NCI-H2029 (cell line): ENCODE results near the gene GRK3.
"Not testable (repeated sequence)": the region's sequence is repeated elsewhere in the genome, so short reads cannot be mapped to it uniquely, and the experiment has no call there.

Experiments
- DNase-seq: peaks from one replicate; lab custom pipeline; 2025; lab: John Stamatoyannopoulos, UW

Gene GRK3

GRCh38 chr22:25551396-25551795, 13.1 kb upstream of the GRK3 start:
- no peak for DNase-seq

- not testable (repeated sequence) for DNase-seq
Observed at GRCh38 chr22:25552405-25552804, 12.1 kb upstream of the GRK3 start.

GRCh38 chr22:25553131-25553530, 11.3 kb upstream of the GRK3 start:
- no peak for DNase-seq

GRCh38 chr22:25554238-25554671, 10.2 kb upstream of the GRK3 start:
- DNase-seq: no peak

- no peak for DNase-seq
Observed at GRCh38 chr22:25554689-25555088, 9.8 kb upstream of the GRK3 start.

GRCh38 chr22:25555586-25555985, 8.9 kb upstream of the GRK3 start:
- no peak for DNase-seq

GRCh38 chr22:25557218-25557617, 7.3 kb upstream of the GRK3 start:
- DNase-seq: no peak

- no peak for DNase-seq
Observed at GRCh38 chr22:25558341-25558740, 6.1 kb upstream of the GRK3 start.

GRCh38 chr22:25559910-25560309, 4.6 kb upstream of the GRK3 start:
- not testable (repeated sequence) for DNase-seq

GRCh38 chr22:25561182-25561581, 3.3 kb upstream of the GRK3 start:
- DNase-seq: not testable (repeated sequence)

GRCh38 chr22:25561927-25562326, 2.5 kb upstream of the GRK3 start:
- DNase-seq: not testable (repeated sequence)

- not testable (repeated sequence) for DNase-seq
Observed at GRCh38 chr22:25562966-25563760, 1.3 kb upstream of the GRK3 start.

GRCh38 chr22:25563761-25564319, 635 bp upstream of the GRK3 start:
- DNase-seq: no peak

- no peak for DNase-seq
Observed at GRCh38 chr22:25564979-25565677, 653 bp downstream of the GRK3 start.

GRCh38 chr22:25566186-25566897, 1.9 kb downstream of the GRK3 start:
- no peak for DNase-seq

- no peak for DNase-seq
Observed at GRCh38 chr22:25566898-25567235, 2.4 kb downstream of the GRK3 start.

- DNase-seq: peak; percentile 12
Observed at GRCh38 chr22:25567251-25567675, 2.8 kb downstream of the GRK3 start.

GRCh38 chr22:25568066-25568465, 3.6 kb downstream of the GRK3 start:
- DNase-seq: not testable (repeated sequence)

GRCh38 chr22:25569361-25569760, 4.9 kb downstream of the GRK3 start:
- DNase-seq: no peak

GRCh38 chr22:25569983-25570382, 5.5 kb downstream of the GRK3 start:
- no peak for DNase-seq

- no peak for DNase-seq
Observed at GRCh38 chr22:25570486-25570885, 6.0 kb downstream of the GRK3 start.

GRCh38 chr22:25571969-25572707, 7.7 kb downstream of the GRK3 start:
- DNase-seq: not testable (repeated sequence)
